Neutrophil (primary cell): Measurements from ENCODE around the gene GANC.
A peak's percentile ranks its signal among the peaks of the same experiment; 100 is the strongest.
"Not testable (repeated sequence)": the region's sequence is repeated elsewhere in the genome, so short reads cannot be mapped to it uniquely, and the experiment has no call there.

ENCODE experiments used
- H3K27ac ChIP-seq: fragments of 200-600 bp; sonication (generic); 2 replicates; pipeline ENCODE4 v1.5.1; 2016; ENCODE audit warnings: mild to moderate bottlenecking, moderate library complexity
- H3K27me3 ChIP-seq: fragments of 200-600 bp; sonication (generic); 2 replicates; pipeline ENCODE4 v1.6.0; 2016; ENCODE audit warnings: mild to moderate bottlenecking
- H3K36me3 ChIP-seq: fragments of 200-600 bp; sonication (generic); 2 replicates; pipeline ENCODE4 v1.5.1; 2017
- H3K4me1 ChIP-seq, 2 experiments: fragments of 200-600 bp in 1 of 2; sonication (generic) in 1 of 2; 1 replicate in 1 of 2; 2 replicates in 1 of 2; pipeline versions ENCODE4 v1.5.1 to v1.6.1; 2013 to 2016; ENCODE audit warnings: low read depth in 1 of 2, low read length in 1 of 2, mild to moderate bottlenecking in 1 of 2, moderate library complexity in 1 of 2; ENCODE audit not compliant: control insufficient read depth in 1 of 2, insufficient read depth in 1 of 2
- H3K4me3 ChIP-seq, 2 experiments: fragments of 200-600 bp in 1 of 2; sonication (generic) in 1 of 2; 1 replicate in 1 of 2; 2 replicates in 1 of 2; pipeline ENCODE4 v1.5.1; 2013 to 2016; ENCODE audit warnings: low read depth in 1 of 2, low read length in 1 of 2, mild to moderate bottlenecking in 1 of 2, moderate library complexity in 1 of 2
- H3K9me3 ChIP-seq: fragments of 200-600 bp; sonication (generic); 2 replicates; pipeline ENCODE4 v1.5.1; 2016
- CTCF ChIP-seq: fragments of 200-600 bp; sonication (generic); IDR thresholded peaks from 2 replicates; pipeline ENCODE4 v1.5.1; 2016; ENCODE audit warnings: antibody characterized with exemption

Gene GANC

GRCh38 chr15:42272939-42273899 lies at the start of gene GANC, which contains the start of gene TMEM87A:
Gene GANC, plus strand, starts transcription at chr15:42273201. Its CDS starts 1,281 bp downstream, at chr15:42274482.
Gene TMEM87A, minus strand, starts transcription at chr15:42273433. Its CDS starts 35 bp downstream, at chr15:42273398.
- Histone ChIP-seq H3K36me3 (no peaks in the 10 kb centered on the region), H3K4me3 (peak within 1 kb of the TSS; percentile 87 to 95), H3K9me3 (no peaks in the 10 kb centered on the region), H3K27ac (peak within 1 kb of the TSS; percentile 95), H3K4me1 (peaks cover 38 to 53% of the 10 kb centered on the region in 2 experiments), H3K27me3 (no peaks in the 10 kb centered on the region)
- peak; percentile 11 for TF ChIP-seq CTCF

GRCh38 chr15:42226648-42227047 lies 46.4 kb upstream of the GANC start:
- H3K4me3 ChIP-seq = no peak overlapping the region
- no peaks in the 10 kb centered on the region for H3K27me3 ChIP-seq
- H3K9me3 ChIP-seq = no peaks in the 10 kb centered on the region
- no peak for TF ChIP-seq CTCF
- H3K36me3 ChIP-seq = peaks cover 86% of the 10 kb centered on the region
- no peaks in the 10 kb centered on the region for H3K4me1 ChIP-seq
- H3K27ac ChIP-seq = no peak overlapping the region

- no peak overlapping the region for H3K27ac ChIP-seq
- TF ChIP-seq CTCF = no peak
- H3K36me3 ChIP-seq = peaks cover 72% of the 10 kb centered on the region
- H3K4me1 ChIP-seq = peaks cover 6 to 7% of the 10 kb centered on the region in 2 experiments
- no peaks in the 10 kb centered on the region for H3K27me3 ChIP-seq
- no peaks in the 10 kb centered on the region for H3K9me3 ChIP-seq
- no peak overlapping the region for H3K4me3 ChIP-seq
Observed at GRCh38 chr15:42228036-42228435, 45.0 kb upstream of the GANC start.

GRCh38 chr15:42228981-42229380 lies 44.0 kb upstream of the GANC start:
- not testable (repeated sequence) for H3K9me3 ChIP-seq, H3K27ac ChIP-seq, H3K27me3 ChIP-seq, H3K4me3 ChIP-seq
- H3K4me1 ChIP-seq = peaks cover 12% of the 10 kb centered on the region in 2 experiments
- peaks cover 64% of the 10 kb centered on the region for H3K36me3 ChIP-seq

- no peak for TF ChIP-seq CTCF
- H3K4me1 ChIP-seq = peaks cover 12% of the 10 kb centered on the region in 2 experiments
Observed at GRCh38 chr15:42231088-42231487, 41.9 kb upstream of the GANC start.

GRCh38 chr15:42232606-42233005 lies 40.4 kb upstream of the GANC start:
- Histone ChIP-seq H3K36me3 (peaks cover 62% of the 10 kb centered on the region), H3K9me3 (no peaks in the 10 kb centered on the region), H3K4me1 (peaks cover 12% of the 10 kb centered on the region in 2 experiments), H3K4me3 (no peak overlapping the region), H3K27ac (peak overlapping the region; percentile 68), H3K27me3 (no peaks in the 10 kb centered on the region)
- TF ChIP-seq CTCF = no peak

More at GRCh38 chr15:42231088-42231487, 41.9 kb upstream of the GANC start:
- no peaks in the 10 kb centered on the region for H3K27me3 ChIP-seq
- peaks cover 61% of the 10 kb centered on the region for H3K36me3 ChIP-seq
- no peak overlapping the region for H3K27ac ChIP-seq
- no peak overlapping the region for H3K4me3 ChIP-seq
- H3K9me3 ChIP-seq = no peaks in the 10 kb centered on the region
